Glomerular endothelial cell (primary cell): Measurements from ENCODE around the gene MMP24. TPM values are rescaled to one million over a fixed set of nuclear protein-coding genes. Genes with fewer than 3 reads are reported as not detected.

Experiments
- DNase-seq: peaks from one replicate; pipeline ENCODE4 v3.0.0-alpha.2; 2011; ENCODE audit warnings: low read depth, low spot score; ENCODE audit errors: extremely low read depth
- total RNA-seq: library from RNA; depleted of rRNA; stranded (reverse); fragments of >200 nt; gene quantifications from 2 replicates; pipeline ENCODE4 v1.2.3, GENCODE V29; 2015

Gene MMP24
- total RNA-seq, 1 donor from 2014 or later, result 0.88 TPM

- no peak for DNase-seq
Measured at GRCh38 chr20:35291654-35292503, 65.4 kb downstream of the MMP24 start, which contains the start of gene FAM83C. FAM83C (minus strand) TSS chr20:35292425; CDS start chr20:35292304, 121 bp downstream.

- no peak for DNase-seq
Measured at GRCh38 chr20:35292504-35293285, 66.2 kb downstream of the MMP24 start.

GRCh38 chr20:35293303-35294292 lies 67.1 kb downstream of the MMP24 start:
- DNase-seq, result no peak

GRCh38 chr20:35294293-35294685 lies 67.8 kb downstream of the MMP24 start:
- DNase-seq, result no peak

GRCh38 chr20:35295058-35295457 lies 68.6 kb downstream of the MMP24 start:
- DNase-seq, result no peak

- no peak for DNase-seq
Measured at GRCh38 chr20:35295674-35296073, 69.2 kb downstream of the MMP24 start.

- no peak for DNase-seq
Measured at GRCh38 chr20:35296101-35296554, 69.6 kb downstream of the MMP24 start.

GRCh38 chr20:35297155-35297554 lies 70.7 kb downstream of the MMP24 start:
- no peak for DNase-seq

GRCh38 chr20:35297740-35298139 lies 71.2 kb downstream of the MMP24 start:
- no peak for DNase-seq

- no peak for DNase-seq
Measured at GRCh38 chr20:35298264-35298663, 71.8 kb downstream of the MMP24 start.

- no peak for DNase-seq
Measured at GRCh38 chr20:35299780-35300179, 73.3 kb downstream of the MMP24 start.

GRCh38 chr20:35300469-35301262 lies 74.2 kb downstream of the MMP24 start:
- DNase-seq, result no peak

- no peak for DNase-seq
Measured at GRCh38 chr20:35301426-35301825, 74.9 kb downstream of the MMP24 start.

- no peak for DNase-seq
Measured at GRCh38 chr20:35302421-35303335, 76.2 kb downstream of the MMP24 start.

- DNase-seq, result no peak
Measured at GRCh38 chr20:35303382-35303734, 76.9 kb downstream of the MMP24 start.

GRCh38 chr20:35303735-35304491 lies 77.4 kb downstream of the MMP24 start:
- no peak for DNase-seq

- no peak for DNase-seq
Measured at GRCh38 chr20:35304956-35305355, 78.5 kb downstream of the MMP24 start.
